GM12878 (cell line): ENCODE results near the gene ZNF445. TPM values are rescaled to one million over a fixed set of nuclear protein-coding genes. Genes with fewer than 3 reads are reported as not detected.

Experiments used
- ATAC-seq: fragments of 200-7000 bp; cut with Tn5 transposase; 3 replicates; pipeline ENCODE4 v1.9.1; 2020; ENCODE audit warnings: mild to moderate bottlenecking, moderate library complexity
- BruUV-seq: library from RNA; stranded (reverse); fragments of 400-500 nt; replicated peaks from 2 replicates; lab custom pipeline; 2021; lab: Mats Ljungman, UMichigan
- CTCF ChIA-PET: fragments of 300-600 bp; sonication (Branson Sonifier 250); formaldehyde crosslinking; extraction: SDS; loops from one replicate; lab custom pipeline; 2021; ENCODE audit warnings: inconsistent platforms; lab: Yijun Ruan, JAX
- POLR2A ChIA-PET: fragments of 350-600 bp; formaldehyde crosslinking; extraction: SDS; loops from one replicate; lab custom pipeline; 2021; ENCODE audit warnings: inconsistent platforms; lab: Charles Lee
- RAD21 ChIA-PET: fragments of 300-600 bp; sonication (Branson Sonifier 250); formaldehyde crosslinking; loops from one replicate; lab custom pipeline; 2023; ENCODE audit warnings: antibody characterized with exemption; ENCODE audit not compliant: unreplicated experiment; lab: Charles Lee
- SMC1A ChIA-PET: fragments of 300-600 bp; sonication (Branson Sonifier 250); formaldehyde crosslinking; loops from one replicate; lab custom pipeline; 2023; ENCODE audit not compliant: unreplicated experiment, uncharacterized antibody; lab: Charles Lee
- DNase-seq: peaks from one replicate; pipeline ENCODE4 v3.0.0-alpha.2; 2011; ENCODE audit warnings: low read depth, low spot score
- FAIRE-seq: peaks from 3 replicates; lab custom pipeline; 2011; peaks lifted over from hg19 to GRCh38; lab: Jason Lieb, UNC
- H2AFZ ChIP-seq: 2 replicates; pipeline ENCODE4 v1.6.0; 2011; ENCODE audit warnings: low read depth, low read length, control low read depth; ENCODE audit not compliant: control insufficient read depth
- H3K27ac ChIP-seq: 2 replicates; pipeline ENCODE4 v1.5.1; 2011; ENCODE audit warnings: control low read depth; ENCODE audit not compliant: control insufficient read depth, insufficient read depth
- H3K27me3 ChIP-seq, 2 experiments: replicated peaks in 1 of 2; 2 replicates each; pipeline versions ENCODE4 v1.6.0 to v1.6.1; 2011; ENCODE audit warnings: low read length in 1 of 2; ENCODE audit not compliant: control insufficient read depth in 2 of 2, insufficient read depth in 2 of 2
- H3K36me3 ChIP-seq, 2 experiments: 2 replicates each; pipeline ENCODE4 v1.5.1; 2011; ENCODE audit warnings: low read length in 1 of 2; ENCODE audit not compliant: control insufficient read depth in 2 of 2, insufficient read depth in 2 of 2
- H3K4me1 ChIP-seq: 2 replicates; pipeline ENCODE4 v1.6.1; 2011; ENCODE audit warnings: mild to moderate bottlenecking, low read length, moderate library complexity, mixed read lengths; ENCODE audit not compliant: control insufficient read depth, insufficient read depth
- H3K4me2 ChIP-seq: 2 replicates; pipeline ENCODE4 v1.6.0; 2011; ENCODE audit warnings: control low read depth; ENCODE audit not compliant: control insufficient read depth, insufficient read depth
- H3K4me3 ChIP-seq: fragments of 200-600 bp; sonication (generic); 2 replicates; pipeline ENCODE4 v1.5.1; 2016
- H3K79me2 ChIP-seq: 2 replicates; pipeline ENCODE4 v1.6.0; 2011; ENCODE audit warnings: low read length; ENCODE audit not compliant: control insufficient read depth, insufficient read depth
- H3K9ac ChIP-seq: 2 replicates; pipeline ENCODE4 v1.8.0; 2011; ENCODE audit warnings: low read length, control low read depth, mixed read lengths; ENCODE audit not compliant: control insufficient read depth, insufficient read depth
- H3K9me3 ChIP-seq: replicated peaks from 3 replicates; pipeline ENCODE4 v1.5.1; 2011; ENCODE audit warnings: mild to moderate bottlenecking, low read length; ENCODE audit not compliant: control insufficient read depth, insufficient read depth
- H4K20me1 ChIP-seq: 2 replicates; pipeline ENCODE4 v1.6.0; 2011; ENCODE audit not compliant: control insufficient read depth, insufficient read depth
- ATF3 ChIP-seq: IDR thresholded peaks from 2 replicates; pipeline ENCODE4 v1.6.1; 2011; ENCODE audit warnings: low read depth, mild to moderate bottlenecking, low read length, moderate library complexity, borderline replicate concordance; ENCODE audit errors: extremely low read depth
- CEBPZ ChIP-seq: fragments of 150-350 bp; IDR thresholded peaks from 2 replicates; pipeline ENCODE4 v1.6.1; 2016; ENCODE audit warnings: low read depth, low read length
- CHD4 ChIP-seq: fragments of 200-600 bp; sonication (generic); IDR thresholded peaks from 2 replicates; pipeline ENCODE4 v1.6.1; 2016; ENCODE audit warnings: mild to moderate bottlenecking
- E2F8 ChIP-seq: fragments of 450-650 bp; IDR thresholded peaks from 2 replicates; pipeline ENCODE4 v1.6.1; 2018; ENCODE audit warnings: mild to moderate bottlenecking, low read depth, moderate library complexity; ENCODE audit not compliant: partially characterized antibody
- EP300 ChIP-seq, 2 experiments: fragments of 150-350 bp in 1 of 2; IDR thresholded peaks; 2 replicates each; pipeline ENCODE4 v1.6.1; 2011 to 2012; ENCODE audit warnings: low read depth in 2 of 2, low read length in 2 of 2, borderline replicate concordance in 1 of 2, improper control_type of control experiment in 1 of 2, inconsistent platforms in 1 of 2; ENCODE audit not compliant: control insufficient read depth in 1 of 2
- ETV6 ChIP-seq, 2 experiments: fragments of 450-650 bp in 1 of 2; IDR thresholded peaks in 1 of 2; conservative IDR thresholded peaks in 1 of 2; 2 replicates each; pipeline ENCODE4 v1.6.1; 2014; ENCODE audit warnings: antibody characterized with exemption in 1 of 2, borderline replicate concordance in 1 of 2, low read depth in 1 of 2, mild to moderate bottlenecking in 1 of 2, moderate library complexity in 1 of 2
- IRF4 ChIP-seq: IDR thresholded peaks from 2 replicates; pipeline ENCODE4 v1.6.1; 2011; ENCODE audit warnings: low read depth, low read length
- MYC ChIP-seq: IDR thresholded peaks from 2 replicates; pipeline ENCODE4 v1.6.1; 2011; ENCODE audit warnings: mild to moderate bottlenecking, low read length, moderate library complexity, inconsistent platforms; ENCODE audit not compliant: insufficient read depth, insufficient replicate concordance, insufficient read length, severe bottlenecking
- NRF1 ChIP-seq: conservative IDR thresholded peaks from 2 replicates; pipeline ENCODE4 v1.6.1; 2011; ENCODE audit warnings: mild to moderate bottlenecking, low read depth, low read length, improper control_type of control experiment
- STAT1 ChIP-seq: fragments of 450-650 bp; conservative IDR thresholded peaks from 2 replicates; pipeline ENCODE4 v1.6.1; 2014; ENCODE audit warnings: antibody characterized with exemption, mild to moderate bottlenecking
- TARDBP ChIP-seq: IDR thresholded peaks from 2 replicates; pipeline ENCODE4 v1.6.1; 2016; ENCODE audit warnings: borderline replicate concordance
- ZBTB11 ChIP-seq: fragments of 450-650 bp; formaldehyde crosslinking; IDR thresholded peaks from 2 replicates; pipeline ENCODE4 v1.5.0; 2022; ENCODE audit warnings: mild to moderate bottlenecking, missing genetic modification characterization
- ZNF24 ChIP-seq: fragments of 450-650 bp; IDR thresholded peaks from 2 replicates; pipeline ENCODE4 v1.6.1; 2017; ENCODE audit warnings: antibody characterized with exemption, mild to moderate bottlenecking
- WGBS: methylation state at CpG from one replicate; pipeline ENCODE4 v1.1.6; 2016; ENCODE audit warnings: low lambda C conversion rate; ENCODE audit not compliant: insufficient replicate concordance, insufficient coverage; ENCODE audit errors: missing lambda C conversion rate; 5-methylcytosine and 5-hydroxymethylcytosine counted together
- in situ Hi-C: fragments of 300-500 bp; cut with MboI; formaldehyde crosslinking; loops from 9 replicates; pipeline ENCODE4 v1.14.3; 2018; ENCODE audit warnings: mixed read lengths
- intact Hi-C: fragments of 100-400 bp; cut with micrococcal nuclease; formaldehyde crosslinking; loops from one replicate; pipeline ENCODE4 v1.14.2; 2022; ENCODE audit not compliant: unreplicated experiment
- polyA plus RNA-seq, 11 experiments: library from polyadenylated mRNA; depleted of rRNA in 4 of 11; unstranded in 6 of 11; stranded (reverse) in 5 of 11; fragments of >200 nt; fragmentation: Nextera tagmentation in 4 of 11; fragmentation: Illumina TruSeq in 1 of 11; extraction: Ambion mirVana in 4 of 11; extraction: Trizol in 1 of 11; gene quantifications; 1 replicate in 1 of 11; 2 replicates in 10 of 11; pipeline versions ENCODE4 v1.2.1 to v1.2.3, GENCODE V29; 2011 to 2016; ENCODE audit warnings: inconsistent platforms in 2 of 11, missing spikeins in 2 of 11, low read depth in 1 of 11
- total RNA-seq, 4 experiments: library from RNA; depleted of rRNA in 3 of 4; stranded (reverse); fragments of >200 nt in 3 of 4; fragmentation: Illumina TruSeq in 1 of 4; extraction: Trizol in 1 of 4; gene quantifications; 2 replicates each; pipeline versions ENCODE4 v1.2.1 to v1.2.3, GENCODE V29; 2013 to 2021

ZNF445 gene
- total and polyA plus RNA-seq, 10 of the 15 experiments (the other 5 are each of a cell fraction or from before 2014, with no cell fraction given), result 0.80 to 14.4 (median 5.6) TPM

GRCh38 chr3:44516230-44516629, 38.8 kb upstream of the ZNF445 start:
- ATAC-seq (no peak), DNase-seq (no peak), FAIRE-seq (no peak)
- Histone ChIP-seq H3K36me3 (no peaks in the 10 kb centered on the region), H3K4me1 (peaks cover 5% of the 10 kb centered on the region; the same call in 1 of the 2 replicates), H3K79me2 (no peaks in the 10 kb centered on the region), H3K27me3 (no peaks in the 10 kb centered on the region), H2AFZ (no peak overlapping the region), H4K20me1 (no peaks in the 10 kb centered on the region), H3K27ac (no peak overlapping the region), H3K4me2 (no peak overlapping the region), H3K9me3 (no peaks in the 10 kb centered on the region), H3K9ac (no peak overlapping the region), H3K4me3 (no peak overlapping the region)
- ChIA-PET CTCF (no interaction called here), POLR2A (interaction anchor here (0.7 to 1.7 kb wide), 2 partner anchors 44 to 59 kb away, joined by 3 to 4 read pairs; no protein-coding TSS in a partner anchor), SMC1A (interaction anchor here (0.7 kb wide), 1 partner anchor 526 kb away, joined by 3 read pairs; no protein-coding TSS in a partner anchor), RAD21 (interaction anchor here (0.7 kb wide), 1 partner anchor 112 kb away, joined by 4 read pairs; no protein-coding TSS in a partner anchor)
- intact Hi-C loops (no loop called here), in situ Hi-C loops (no loop called here)
- WGBS, result 23% methylated on average over 2 of the region's 3 CpGs
- no TSS peak for BruUV-seq
- no peak for TF ChIP-seq ZBTB11
- TF ChIP-seq NRF1, result no peak
- TF ChIP-seq STAT1, result no peak
- TF ChIP-seq TARDBP, result no peak
- no peak for TF ChIP-seq EP300 (IDR thresholded peaks at IDR 0.05; ENCODE audit: borderline replicate concordance in 1 of 2, control insufficient read depth in 1 of 2, low read depth in 2 of 2, low read length in 2 of 2)
- TF ChIP-seq ZNF24, result no peak
- no peak for TF ChIP-seq MYC
- TF ChIP-seq E2F8, result no peak
- TF ChIP-seq CEBPZ, result no peak
- TF ChIP-seq ETV6 (conservative IDR thresholded peaks at IDR 0.05 in 1 of 2, IDR thresholded peaks at IDR 0.05 in 1 of 2; ENCODE audit: borderline replicate concordance in 1 of 2, low read depth in 1 of 2), result no peak
- no peak for TF ChIP-seq ATF3
- TF ChIP-seq IRF4, result no peak
- no peak for TF ChIP-seq CHD4
